GM12801 (cell line): ENCODE measurements around the gene LGR6.

ENCODE experiments used
- TF ChIP-seq, protein P1 (sequence below): IDR thresholded peaks from one replicate; pipeline ENCODE4 v1.5.1; 2011; ENCODE audit warnings: control low read depth; ENCODE audit not compliant: insufficient read length; ENCODE audit errors: extremely low read depth

Gene LGR6

DNA sequence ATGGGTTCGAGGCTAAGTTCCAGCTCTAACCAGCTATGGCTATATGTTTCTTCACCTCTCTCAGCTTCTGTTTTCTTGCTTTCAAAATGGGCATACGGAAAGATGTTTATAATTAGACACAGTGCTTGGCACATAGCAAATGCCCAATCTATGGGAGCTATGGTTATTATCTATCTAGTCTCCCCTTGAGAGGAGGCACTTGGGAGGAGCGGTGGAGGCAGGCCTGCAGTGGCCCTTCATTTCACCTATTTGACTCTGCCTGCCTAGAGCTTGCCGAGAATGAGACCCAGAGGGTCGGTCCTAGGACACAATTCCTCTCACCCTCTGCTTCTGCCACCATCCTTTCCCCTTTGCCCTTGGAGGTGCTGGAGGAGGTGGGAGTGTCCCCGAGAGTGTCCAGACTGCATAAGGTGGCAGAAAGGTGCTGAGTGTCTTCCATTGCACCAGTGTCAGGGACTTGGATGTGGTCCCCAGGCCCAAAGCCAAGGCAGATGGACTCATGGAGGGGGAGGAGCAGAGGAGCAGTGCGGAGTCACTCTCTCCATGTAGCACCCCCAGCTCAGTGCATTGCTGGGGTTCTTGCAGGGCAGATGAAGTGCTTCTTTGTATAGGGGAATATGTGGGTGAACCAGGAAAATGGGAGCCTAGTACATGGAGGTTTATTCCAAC lies 9.0 kb downstream of the LGR6 start:
- TF ChIP-seq, protein P1, sequence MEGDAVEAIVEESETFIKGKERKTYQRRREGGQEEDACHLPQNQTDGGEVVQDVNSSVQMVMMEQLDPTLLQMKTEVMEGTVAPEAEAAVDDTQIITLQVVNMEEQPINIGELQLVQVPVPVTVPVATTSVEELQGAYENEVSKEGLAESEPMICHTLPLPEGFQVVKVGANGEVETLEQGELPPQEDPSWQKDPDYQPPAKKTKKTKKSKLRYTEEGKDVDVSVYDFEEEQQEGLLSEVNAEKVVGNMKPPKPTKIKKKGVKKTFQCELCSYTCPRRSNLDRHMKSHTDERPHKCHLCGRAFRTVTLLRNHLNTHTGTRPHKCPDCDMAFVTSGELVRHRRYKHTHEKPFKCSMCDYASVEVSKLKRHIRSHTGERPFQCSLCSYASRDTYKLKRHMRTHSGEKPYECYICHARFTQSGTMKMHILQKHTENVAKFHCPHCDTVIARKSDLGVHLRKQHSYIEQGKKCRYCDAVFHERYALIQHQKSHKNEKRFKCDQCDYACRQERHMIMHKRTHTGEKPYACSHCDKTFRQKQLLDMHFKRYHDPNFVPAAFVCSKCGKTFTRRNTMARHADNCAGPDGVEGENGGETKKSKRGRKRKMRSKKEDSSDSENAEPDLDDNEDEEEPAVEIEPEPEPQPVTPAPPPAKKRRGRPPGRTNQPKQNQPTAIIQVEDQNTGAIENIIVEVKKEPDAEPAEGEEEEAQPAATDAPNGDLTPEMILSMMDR, result no peak

DNA sequence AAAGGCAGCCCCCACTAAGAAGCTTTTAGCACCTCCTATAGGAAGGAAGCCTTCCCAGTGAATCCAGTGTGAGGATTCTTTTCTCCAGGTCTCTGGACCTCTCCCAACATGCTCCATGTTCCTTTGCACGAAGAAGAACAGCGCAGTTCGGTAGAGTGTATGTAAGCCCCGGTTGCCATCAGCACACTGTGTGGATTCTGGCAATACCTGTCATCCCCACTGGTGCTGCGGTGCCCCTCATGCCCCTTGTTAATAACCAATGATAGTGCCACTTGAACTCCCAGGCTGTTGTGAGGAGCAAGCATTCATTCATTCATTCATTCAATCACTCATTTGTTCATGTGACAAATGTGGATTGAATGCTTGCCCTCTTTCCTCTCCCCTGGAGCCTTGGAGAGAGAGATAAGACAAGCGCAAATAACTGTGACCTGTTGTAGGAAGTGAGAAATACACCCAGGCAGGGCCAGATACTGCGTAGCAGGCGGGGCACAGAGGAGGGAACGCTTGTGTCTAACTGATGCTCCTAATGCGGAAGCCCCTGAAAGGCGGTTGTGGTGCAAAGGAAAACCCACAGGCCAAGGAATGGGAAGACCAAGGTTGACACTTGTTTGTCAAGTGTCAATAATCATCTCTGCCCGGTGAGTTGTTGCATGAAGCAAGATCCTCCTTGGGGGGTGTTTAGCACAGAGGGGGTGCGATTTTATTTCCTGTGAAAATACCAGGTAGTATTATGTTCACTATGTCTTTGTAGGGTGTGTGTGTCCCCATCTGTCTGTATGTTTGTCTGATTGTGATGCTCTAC lies 9.8 kb downstream of the LGR6 start:
- TF ChIP-seq, protein P1, result no peak

DNA sequence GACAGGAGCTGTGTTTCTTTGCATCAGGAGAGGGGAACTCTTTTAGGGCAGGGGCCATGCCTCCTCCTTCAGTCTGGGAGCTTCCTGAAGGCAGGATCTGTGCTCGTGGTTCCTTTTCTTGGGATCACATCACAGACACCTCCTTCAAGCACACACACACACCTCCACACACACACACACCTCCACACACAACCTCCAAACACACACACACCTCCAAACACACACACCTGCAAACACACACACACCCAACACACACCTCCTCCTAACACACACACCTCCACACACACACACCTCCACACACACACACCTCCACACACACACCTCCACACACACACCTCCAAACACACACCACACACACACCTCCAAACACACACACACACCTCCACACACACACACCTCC lies 10.5 kb downstream of the LGR6 start:
- TF ChIP-seq, protein P1, result no peak

DNA sequence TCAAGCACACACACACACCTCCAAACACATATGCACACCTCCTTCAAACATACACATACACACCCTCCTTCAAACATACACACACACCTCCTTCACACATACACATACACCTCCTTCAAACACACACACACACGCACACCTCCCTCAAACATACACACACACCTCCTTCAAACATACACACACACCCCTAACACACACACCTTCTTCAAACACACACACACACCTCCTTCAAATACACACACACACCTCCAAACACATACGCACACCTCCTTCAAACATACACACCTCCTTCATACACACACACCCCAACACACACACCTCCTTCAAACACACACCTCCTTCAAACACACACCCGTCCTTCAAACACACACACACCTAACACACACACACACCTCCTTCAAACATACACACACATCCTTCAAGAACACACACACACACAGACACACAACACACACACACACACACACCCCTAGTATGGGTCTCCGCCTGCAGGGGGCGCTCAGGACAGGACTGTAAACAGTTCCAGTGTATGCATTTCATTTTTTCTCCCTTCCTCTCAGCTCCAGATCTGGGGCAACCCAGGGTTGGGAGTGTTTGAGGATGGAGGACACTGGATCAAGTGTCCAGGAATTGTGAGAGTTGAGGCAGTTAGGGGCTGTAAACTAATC lies 12.1 kb downstream of the LGR6 start:
- TF ChIP-seq, protein P1, result no peak

DNA sequence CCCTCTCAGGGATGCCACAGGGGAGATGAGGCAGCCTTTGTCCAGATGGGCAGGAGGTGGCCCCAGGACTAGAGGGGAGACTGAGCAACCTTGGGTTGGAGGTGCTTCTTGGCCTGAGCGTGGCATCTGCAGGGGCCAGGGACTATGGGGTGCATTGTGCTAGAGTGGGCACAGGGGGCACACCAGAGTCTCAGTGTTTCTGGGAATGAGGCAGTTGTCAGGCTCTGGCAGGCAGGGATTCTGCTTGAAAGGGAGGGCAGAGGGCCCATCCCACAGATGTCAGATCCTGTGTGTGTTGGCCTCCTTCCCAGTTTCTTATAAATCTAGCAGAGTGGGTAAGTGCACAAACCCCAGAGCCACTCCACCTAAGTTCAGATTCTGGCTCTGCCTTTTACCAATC lies 13.7 kb downstream of the LGR6 start:
- TF ChIP-seq, protein P1, result no peak

DNA sequence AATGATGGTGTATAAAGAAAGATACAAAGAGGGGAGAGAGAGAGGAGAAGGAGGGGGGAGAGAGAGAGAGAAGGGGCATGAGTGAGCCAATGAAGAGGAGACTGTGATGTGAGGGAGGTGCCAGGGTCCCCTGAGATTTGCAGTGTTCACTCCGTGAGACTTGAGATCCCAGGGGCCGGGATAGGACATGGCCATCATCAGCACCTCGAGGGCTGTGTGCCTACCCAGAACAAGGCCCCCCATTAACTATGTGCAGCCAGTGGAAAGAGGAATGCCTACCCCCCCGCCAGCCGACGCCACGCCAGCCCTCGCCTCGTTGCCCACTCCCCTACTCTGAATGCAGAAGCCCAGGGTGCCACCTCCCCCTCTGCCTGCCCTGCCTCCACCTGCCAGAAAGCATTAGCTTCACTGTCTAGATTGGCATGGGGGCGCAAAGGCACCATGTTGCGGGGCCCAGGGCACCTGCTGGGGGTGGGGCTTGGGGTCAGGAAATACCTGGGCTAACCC lies 14.8 kb downstream of the LGR6 start:
- TF ChIP-seq, protein P1, result no peak

DNA sequence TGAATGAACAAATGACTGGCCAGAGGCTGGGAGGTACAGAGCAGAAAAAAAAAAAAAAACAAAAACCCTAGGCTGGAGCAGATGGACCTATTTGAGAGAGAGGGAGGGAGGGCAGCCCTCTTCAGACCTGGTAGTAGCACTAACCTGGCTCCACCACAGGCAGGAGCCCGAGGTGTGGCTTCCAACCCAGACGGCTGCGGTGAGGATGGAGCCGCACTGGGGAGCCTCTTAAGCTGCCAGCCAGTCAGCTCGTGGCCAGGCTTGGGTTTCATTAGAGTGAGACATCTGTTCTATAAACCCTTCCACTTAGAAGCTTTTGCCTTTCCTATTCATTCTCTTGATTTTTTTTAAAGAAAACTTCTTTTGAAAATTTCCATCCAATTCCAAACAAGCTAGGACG lies 16.8 kb downstream of the LGR6 start:
- TF ChIP-seq, protein P1, result no peak
